ENCODE data around the gene DNAJC7.

DNA sequence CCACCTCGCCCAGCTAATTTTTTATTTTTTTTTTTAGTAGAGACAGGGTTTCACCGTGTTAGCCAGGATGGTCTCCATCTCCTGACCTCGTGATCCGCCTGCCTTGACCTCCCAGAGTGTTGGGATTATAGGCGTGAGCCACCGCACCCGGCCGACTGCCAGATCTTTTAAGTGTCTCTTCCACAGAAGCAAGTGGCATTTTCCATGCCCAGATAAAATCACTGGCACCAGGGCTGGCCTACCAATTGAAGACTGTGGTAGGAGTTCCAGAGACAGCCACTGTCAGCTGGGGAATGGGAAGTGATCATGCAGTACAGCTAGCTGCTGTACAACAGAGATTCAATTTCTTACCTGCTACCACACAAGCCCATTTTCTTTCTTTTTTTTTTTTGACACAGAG, 32.8 kb downstream of the DNAJC7 start:
- TF ChIP-seq, protein P1, sequence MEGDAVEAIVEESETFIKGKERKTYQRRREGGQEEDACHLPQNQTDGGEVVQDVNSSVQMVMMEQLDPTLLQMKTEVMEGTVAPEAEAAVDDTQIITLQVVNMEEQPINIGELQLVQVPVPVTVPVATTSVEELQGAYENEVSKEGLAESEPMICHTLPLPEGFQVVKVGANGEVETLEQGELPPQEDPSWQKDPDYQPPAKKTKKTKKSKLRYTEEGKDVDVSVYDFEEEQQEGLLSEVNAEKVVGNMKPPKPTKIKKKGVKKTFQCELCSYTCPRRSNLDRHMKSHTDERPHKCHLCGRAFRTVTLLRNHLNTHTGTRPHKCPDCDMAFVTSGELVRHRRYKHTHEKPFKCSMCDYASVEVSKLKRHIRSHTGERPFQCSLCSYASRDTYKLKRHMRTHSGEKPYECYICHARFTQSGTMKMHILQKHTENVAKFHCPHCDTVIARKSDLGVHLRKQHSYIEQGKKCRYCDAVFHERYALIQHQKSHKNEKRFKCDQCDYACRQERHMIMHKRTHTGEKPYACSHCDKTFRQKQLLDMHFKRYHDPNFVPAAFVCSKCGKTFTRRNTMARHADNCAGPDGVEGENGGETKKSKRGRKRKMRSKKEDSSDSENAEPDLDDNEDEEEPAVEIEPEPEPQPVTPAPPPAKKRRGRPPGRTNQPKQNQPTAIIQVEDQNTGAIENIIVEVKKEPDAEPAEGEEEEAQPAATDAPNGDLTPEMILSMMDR (IDR thresholded peaks at IDR 0.05; ENCODE audit: low read length), result no peak
- no peak for TF ChIP-seq EZH2 (optimal IDR thresholded peaks at IDR 0.05; ENCODE audit: low read depth, low read length)
- no peak for TF ChIP-seq EZH2phosphoT487 (IDR thresholded peaks at IDR 0.05; ENCODE audit: low read length)
